ENCODE data around the gene KRTAP10-3. TPM values are rescaled to one million over a fixed set of nuclear protein-coding genes. Genes with fewer than 3 reads are reported as not detected.

KRTAP10-3 gene
- total and polyA plus RNA-seq, 2 of the 13 experiments (the other 11 are each of a cell fraction or from before 2014, with no cell fraction given): not detected

DNA sequence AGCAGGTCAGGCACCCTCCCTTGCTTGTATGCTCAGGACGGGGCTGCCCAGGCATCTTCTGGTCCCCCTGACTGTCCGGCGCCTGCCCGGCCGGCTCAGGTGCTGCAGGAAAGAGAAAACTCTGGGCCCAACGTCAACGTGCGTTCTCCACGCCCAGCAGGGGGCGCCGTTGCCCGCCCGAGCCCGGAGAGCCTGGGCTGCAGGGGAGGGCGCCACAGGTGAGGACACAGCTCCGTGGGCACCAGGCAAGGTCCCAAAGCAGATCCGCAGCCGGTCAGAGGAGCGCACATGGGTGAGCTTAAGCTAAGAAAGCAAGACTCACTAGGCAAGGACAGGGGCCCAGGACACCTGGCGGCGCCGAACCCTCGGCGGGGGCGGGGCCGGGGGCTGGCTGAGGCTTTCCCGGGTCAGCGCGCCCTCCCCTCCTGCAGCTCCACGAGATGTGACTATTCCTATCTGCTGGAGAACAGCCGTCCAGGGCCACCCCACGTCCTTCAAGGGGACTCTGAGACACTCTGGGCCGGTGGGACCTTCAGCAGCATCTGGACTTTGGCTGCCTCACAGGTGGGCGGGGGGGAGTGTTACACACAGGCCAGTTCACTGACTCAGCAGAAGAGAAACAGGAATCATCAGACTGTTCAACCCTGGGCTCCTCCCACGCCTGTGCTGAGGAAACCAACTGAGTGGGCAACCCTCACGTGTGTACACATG is 47.9 kb downstream of the KRTAP10-3 start (continued):
- TF ChIP-seq, protein P1, sequence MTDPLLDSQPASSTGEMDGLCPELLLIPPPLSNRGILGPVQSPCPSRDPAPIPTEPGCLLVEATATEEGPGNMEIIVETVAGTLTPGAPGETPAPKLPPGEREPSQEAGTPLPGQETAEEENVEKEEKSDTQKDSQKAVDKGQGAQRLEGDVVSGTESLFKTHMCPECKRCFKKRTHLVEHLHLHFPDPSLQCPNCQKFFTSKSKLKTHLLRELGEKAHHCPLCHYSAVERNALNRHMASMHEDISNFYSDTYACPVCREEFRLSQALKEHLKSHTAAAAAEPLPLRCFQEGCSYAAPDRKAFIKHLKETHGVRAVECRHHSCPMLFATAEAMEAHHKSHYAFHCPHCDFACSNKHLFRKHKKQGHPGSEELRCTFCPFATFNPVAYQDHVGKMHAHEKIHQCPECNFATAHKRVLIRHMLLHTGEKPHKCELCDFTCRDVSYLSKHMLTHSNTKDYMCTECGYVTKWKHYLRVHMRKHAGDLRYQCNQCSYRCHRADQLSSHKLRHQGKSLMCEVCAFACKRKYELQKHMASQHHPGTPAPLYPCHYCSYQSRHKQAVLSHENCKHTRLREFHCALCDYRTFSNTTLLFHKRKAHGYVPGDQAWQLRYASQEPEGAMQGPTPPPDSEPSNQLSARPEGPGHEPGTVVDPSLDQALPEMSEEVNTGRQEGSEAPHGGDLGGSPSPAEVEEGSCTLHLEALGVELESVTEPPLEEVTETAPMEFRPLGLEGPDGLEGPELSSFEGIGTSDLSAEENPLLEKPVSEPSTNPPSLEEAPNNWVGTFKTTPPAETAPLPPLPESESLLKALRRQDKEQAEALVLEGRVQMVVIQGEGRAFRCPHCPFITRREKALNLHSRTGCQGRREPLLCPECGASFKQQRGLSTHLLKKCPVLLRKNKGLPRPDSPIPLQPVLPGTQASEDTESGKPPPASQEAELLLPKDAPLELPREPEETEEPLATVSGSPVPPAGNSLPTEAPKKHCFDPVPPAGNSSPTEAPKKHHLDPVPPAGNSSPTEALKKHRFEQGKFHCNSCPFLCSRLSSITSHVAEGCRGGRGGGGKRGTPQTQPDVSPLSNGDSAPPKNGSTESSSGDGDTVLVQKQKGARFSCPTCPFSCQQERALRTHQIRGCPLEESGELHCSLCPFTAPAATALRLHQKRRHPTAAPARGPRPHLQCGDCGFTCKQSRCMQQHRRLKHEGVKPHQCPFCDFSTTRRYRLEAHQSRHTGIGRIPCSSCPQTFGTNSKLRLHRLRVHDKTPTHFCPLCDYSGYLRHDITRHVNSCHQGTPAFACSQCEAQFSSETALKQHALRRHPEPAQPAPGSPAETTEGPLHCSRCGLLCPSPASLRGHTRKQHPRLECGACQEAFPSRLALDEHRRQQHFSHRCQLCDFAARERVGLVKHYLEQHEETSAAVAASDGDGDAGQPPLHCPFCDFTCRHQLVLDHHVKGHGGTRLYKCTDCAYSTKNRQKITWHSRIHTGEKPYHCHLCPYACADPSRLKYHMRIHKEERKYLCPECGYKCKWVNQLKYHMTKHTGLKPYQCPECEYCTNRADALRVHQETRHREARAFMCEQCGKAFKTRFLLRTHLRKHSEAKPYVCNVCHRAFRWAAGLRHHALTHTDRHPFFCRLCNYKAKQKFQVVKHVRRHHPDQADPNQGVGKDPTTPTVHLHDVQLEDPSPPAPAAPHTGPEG (CRISPR knock-in tag; IDR thresholded peaks at IDR 0.05): 0 out of 2 replicates have a peak, but pooled peaks have one; percentile 25
- TF ChIP-seq, protein P2, sequence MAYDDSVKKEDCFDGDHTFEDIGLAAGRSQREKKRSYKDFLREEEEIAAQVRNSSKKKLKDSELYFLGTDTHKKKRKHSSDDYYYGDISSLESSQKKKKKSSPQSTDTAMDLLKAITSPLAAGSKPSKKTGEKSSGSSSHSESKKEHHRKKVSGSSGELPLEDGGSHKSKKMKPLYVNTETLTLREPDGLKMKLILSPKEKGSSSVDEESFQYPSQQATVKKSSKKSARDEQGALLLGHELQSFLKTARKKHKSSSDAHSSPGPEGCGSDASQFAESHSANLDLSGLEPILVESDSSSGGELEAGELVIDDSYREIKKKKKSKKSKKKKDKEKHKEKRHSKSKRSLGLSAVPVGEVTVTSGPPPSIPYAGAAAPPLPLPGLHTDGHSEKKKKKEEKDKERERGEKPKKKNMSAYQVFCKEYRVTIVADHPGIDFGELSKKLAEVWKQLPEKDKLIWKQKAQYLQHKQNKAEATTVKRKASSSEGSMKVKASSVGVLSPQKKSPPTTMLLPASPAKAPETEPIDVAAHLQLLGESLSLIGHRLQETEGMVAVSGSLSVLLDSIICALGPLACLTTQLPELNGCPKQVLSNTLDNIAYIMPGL (CRISPR knock-in tag; IDR thresholded peaks at IDR 0.05; ENCODE audit: borderline replicate concordance in 1 of 2, low read depth in 1 of 2): peak; percentile 57 to 58; a peak in 2 of 4 replicates
- peak; percentile 69; the same call in 1 of the 2 replicates for TF ChIP-seq KDM2A (CRISPR knock-in tag; IDR thresholded peaks at IDR 0.05; ENCODE audit: borderline replicate concordance, low read depth)
- no peak for TF ChIP-seq RFX3 (CRISPR knock-in tag; IDR thresholded peaks at IDR 0.05)
- TF ChIP-seq SRF (IDR thresholded peaks at IDR 0.05; ENCODE audit: low read depth, low read length): no peak
- TF ChIP-seq, protein P3, sequence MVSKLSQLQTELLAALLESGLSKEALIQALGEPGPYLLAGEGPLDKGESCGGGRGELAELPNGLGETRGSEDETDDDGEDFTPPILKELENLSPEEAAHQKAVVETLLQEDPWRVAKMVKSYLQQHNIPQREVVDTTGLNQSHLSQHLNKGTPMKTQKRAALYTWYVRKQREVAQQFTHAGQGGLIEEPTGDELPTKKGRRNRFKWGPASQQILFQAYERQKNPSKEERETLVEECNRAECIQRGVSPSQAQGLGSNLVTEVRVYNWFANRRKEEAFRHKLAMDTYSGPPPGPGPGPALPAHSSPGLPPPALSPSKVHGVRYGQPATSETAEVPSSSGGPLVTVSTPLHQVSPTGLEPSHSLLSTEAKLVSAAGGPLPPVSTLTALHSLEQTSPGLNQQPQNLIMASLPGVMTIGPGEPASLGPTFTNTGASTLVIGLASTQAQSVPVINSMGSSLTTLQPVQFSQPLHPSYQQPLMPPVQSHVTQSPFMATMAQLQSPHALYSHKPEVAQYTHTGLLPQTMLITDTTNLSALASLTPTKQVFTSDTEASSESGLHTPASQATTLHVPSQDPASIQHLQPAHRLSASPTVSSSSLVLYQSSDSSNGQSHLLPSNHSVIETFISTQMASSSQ (IDR thresholded peaks at IDR 0.05; ENCODE audit: low read depth): no peak
- TF ChIP-seq, protein P3 (CRISPR knock-in tag; IDR thresholded peaks at IDR 0.05; ENCODE audit: borderline replicate concordance): no peak
- TF ChIP-seq ZNF589 (CRISPR knock-in tag; conservative IDR thresholded peaks at IDR 0.05): no peak
- TF ChIP-seq ZBTB42 (CRISPR knock-in tag; IDR thresholded peaks at IDR 0.05): no peak
- 0 out of 2 replicates have a peak, but pooled peaks have one; percentile 63 for TF ChIP-seq HNRNPL (IDR thresholded peaks at IDR 0.05; ENCODE audit: low read depth, low read length)
- TF ChIP-seq, protein P4, sequence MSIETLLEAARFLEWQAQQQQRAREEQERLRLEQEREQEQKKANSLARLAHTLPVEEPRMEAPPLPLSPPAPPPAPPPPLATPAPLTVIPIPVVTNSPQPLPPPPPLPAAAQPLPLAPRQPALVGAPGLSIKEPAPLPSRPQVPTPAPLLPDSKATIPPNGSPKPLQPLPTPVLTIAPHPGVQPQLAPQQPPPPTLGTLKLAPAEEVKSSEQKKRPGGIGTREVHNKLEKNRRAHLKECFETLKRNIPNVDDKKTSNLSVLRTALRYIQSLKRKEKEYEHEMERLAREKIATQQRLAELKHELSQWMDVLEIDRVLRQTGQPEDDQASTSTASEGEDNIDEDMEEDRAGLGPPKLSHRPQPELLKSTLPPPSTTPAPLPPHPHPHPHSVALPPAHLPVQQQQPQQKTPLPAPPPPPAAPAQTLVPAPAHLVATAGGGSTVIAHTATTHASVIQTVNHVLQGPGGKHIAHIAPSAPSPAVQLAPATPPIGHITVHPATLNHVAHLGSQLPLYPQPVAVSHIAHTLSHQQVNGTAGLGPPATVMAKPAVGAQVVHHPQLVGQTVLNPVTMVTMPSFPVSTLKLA (IDR thresholded peaks at IDR 0.05): no peak
- TF ChIP-seq, protein P5, sequence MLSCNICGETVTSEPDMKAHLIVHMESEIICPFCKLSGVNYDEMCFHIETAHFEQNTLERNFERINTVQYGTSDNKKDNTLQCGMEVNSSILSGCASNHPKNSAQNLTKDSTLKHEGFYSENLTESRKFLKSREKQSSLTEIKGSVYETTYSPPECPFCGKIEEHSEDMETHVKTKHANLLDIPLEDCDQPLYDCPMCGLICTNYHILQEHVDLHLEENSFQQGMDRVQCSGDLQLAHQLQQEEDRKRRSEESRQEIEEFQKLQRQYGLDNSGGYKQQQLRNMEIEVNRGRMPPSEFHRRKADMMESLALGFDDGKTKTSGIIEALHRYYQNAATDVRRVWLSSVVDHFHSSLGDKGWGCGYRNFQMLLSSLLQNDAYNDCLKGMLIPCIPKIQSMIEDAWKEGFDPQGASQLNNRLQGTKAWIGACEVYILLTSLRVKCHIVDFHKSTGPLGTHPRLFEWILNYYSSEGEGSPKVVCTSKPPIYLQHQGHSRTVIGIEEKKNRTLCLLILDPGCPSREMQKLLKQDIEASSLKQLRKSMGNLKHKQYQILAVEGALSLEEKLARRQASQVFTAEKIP (CRISPR knock-in tag; IDR thresholded peaks at IDR 0.05; ENCODE audit: borderline replicate concordance): no peak
